Retinal pigment epithelial cell (primary cell): Measurements from ENCODE around the gene LIMCH1.

Experiments
- DNase-seq: peaks from one replicate; pipeline ENCODE4 v3.0.0-alpha.2; 2010; ENCODE audit warnings: low read depth
- H3K4me3 ChIP-seq: 2 replicates; pipeline ENCODE4 v1.5.1; 2011; ENCODE audit warnings: mild to moderate bottlenecking, low read length, control low read depth, moderate library complexity
- CTCF ChIP-seq: conservative IDR thresholded peaks from 2 replicates; pipeline ENCODE4 v1.5.1; 2011; ENCODE audit warnings: low read depth, low read length, control low read depth, inconsistent platforms

LIMCH1 gene

GRCh38 chr4:41655177-41655576 is 117.2 kb downstream of the LIMCH1 start:
- no peak for TF ChIP-seq CTCF
- H3K4me3 ChIP-seq, result no peak overlapping the region
- no peak for DNase-seq

GRCh38 chr4:41656106-41656505 is 118.1 kb downstream of the LIMCH1 start:
- no peak overlapping the region for H3K4me3 ChIP-seq
- TF ChIP-seq CTCF, result no peak
- DNase-seq, result no peak

GRCh38 chr4:41656572-41657520 is 118.9 kb downstream of the LIMCH1 start:
- no peak for DNase-seq
- H3K4me3 ChIP-seq, result no peak overlapping the region
- TF ChIP-seq CTCF, result no peak

GRCh38 chr4:41657561-41657960 is 119.6 kb downstream of the LIMCH1 start:
- no peak overlapping the region for H3K4me3 ChIP-seq
- no peak for TF ChIP-seq CTCF
- DNase-seq, result no peak

- no peak for DNase-seq
- H3K4me3 ChIP-seq, result no peak overlapping the region
- TF ChIP-seq CTCF, result no peak
These were observed 120.2 kb downstream of the LIMCH1 start for GRCh38 chr4:41658163-41658562.

GRCh38 chr4:41660352-41660751 is 122.4 kb downstream of the LIMCH1 start:
- TF ChIP-seq CTCF, result no peak
- no peak overlapping the region for H3K4me3 ChIP-seq
- no peak for DNase-seq
